H9 (cell line): ENCODE measurements around the gene TMEM132D. TPM values are rescaled to one million over a fixed set of nuclear protein-coding genes. Genes with fewer than 3 reads are reported as not detected.
A peak's percentile ranks its signal among the peaks of the same experiment; 100 is the strongest.

Source experiments
- DNase-seq: peaks from one replicate; pipeline ENCODE4 v3.0.0-alpha.2; 2017
- H2AFZ ChIP-seq: one replicate; pipeline ENCODE4 v1.6.1; 2013; ENCODE audit warnings: mild to moderate bottlenecking, low read length, control low read depth, moderate library complexity
- H2AK5ac ChIP-seq: 2 replicates; pipeline ENCODE4 v1.6.1; 2013; ENCODE audit warnings: low read length, control low read depth, mixed read lengths; ENCODE audit not compliant: insufficient read length
- H2BK120ac ChIP-seq: one replicate; pipeline ENCODE4 v1.6.1; 2013; ENCODE audit warnings: low read depth, mild to moderate bottlenecking, low read length, control low read depth, inconsistent platforms; ENCODE audit not compliant: poor library complexity, severe bottlenecking
- H2BK12ac ChIP-seq: 2 replicates; pipeline ENCODE4 v1.6.1; 2013; ENCODE audit warnings: low read length, control low read depth, mixed read lengths, low read depth; ENCODE audit not compliant: insufficient read length
- H2BK15ac ChIP-seq: 2 replicates; pipeline ENCODE4 v1.6.1; 2013; ENCODE audit warnings: low read depth, low read length, control low read depth
- H2BK20ac ChIP-seq: one replicate; pipeline ENCODE4 v1.6.1; 2013; ENCODE audit warnings: low read depth, mild to moderate bottlenecking, low read length, control low read depth, inconsistent platforms; ENCODE audit not compliant: poor library complexity, severe bottlenecking
- H2BK5ac ChIP-seq: 2 replicates; pipeline ENCODE4 v1.6.1; 2013; ENCODE audit warnings: low read length, control low read depth, mixed read lengths; ENCODE audit not compliant: insufficient read length
- H3K14ac ChIP-seq: 2 replicates; pipeline ENCODE4 v1.6.1; 2013; ENCODE audit warnings: low read length, control low read depth; ENCODE audit not compliant: insufficient read depth
- H3K18ac ChIP-seq: 2 replicates; pipeline ENCODE4 v1.6.1; 2013; ENCODE audit warnings: low read depth, mild to moderate bottlenecking, mixed read lengths, low read length, control low read depth; ENCODE audit not compliant: insufficient read length
- H3K23ac ChIP-seq: 2 replicates; pipeline ENCODE4 v1.6.1; 2013; ENCODE audit warnings: low read length, control low read depth, mixed read lengths, low read depth; ENCODE audit not compliant: insufficient read length
- H3K23me2 ChIP-seq: 2 replicates; pipeline ENCODE4 v1.6.1; 2013; ENCODE audit warnings: low read depth, mild to moderate bottlenecking, mixed read lengths, low read length, control low read depth; ENCODE audit not compliant: insufficient read length, poor library complexity, severe bottlenecking
- H3K27ac ChIP-seq: 2 replicates; pipeline ENCODE4 v1.5.1; 2013; ENCODE audit warnings: low read length, control low read depth, mixed read lengths, low read depth; ENCODE audit not compliant: insufficient read length
- H3K27me3 ChIP-seq: 2 replicates; pipeline ENCODE4 v1.6.1; 2013; ENCODE audit warnings: low read length, control low read depth, inconsistent platforms; ENCODE audit not compliant: insufficient read depth
- H3K4ac ChIP-seq: 2 replicates; pipeline ENCODE4 v1.6.1; 2013; ENCODE audit warnings: low read depth, mild to moderate bottlenecking, control low read depth, inconsistent platforms, low read length, moderate library complexity
- H3K4me1 ChIP-seq: 2 replicates; pipeline ENCODE4 v1.6.1; 2013; ENCODE audit warnings: low read length, control low read depth, inconsistent platforms; ENCODE audit not compliant: insufficient read depth
- H3K4me2 ChIP-seq: 2 replicates; pipeline ENCODE4 v1.6.1; 2013; ENCODE audit warnings: low read length, control low read depth, mixed read lengths; ENCODE audit not compliant: insufficient read length, insufficient read depth
- H3K56ac ChIP-seq: 2 replicates; pipeline ENCODE4 v1.6.1; 2013; ENCODE audit warnings: low read depth, mild to moderate bottlenecking, mixed read lengths, low read length, control low read depth; ENCODE audit not compliant: insufficient read length
- H3K79me1 ChIP-seq: 2 replicates; pipeline ENCODE4 v1.6.1; 2013; ENCODE audit warnings: low read depth, mild to moderate bottlenecking, moderate library complexity, low read length, control low read depth, inconsistent platforms; ENCODE audit not compliant: insufficient read depth, poor library complexity, severe bottlenecking
- H3K79me2 ChIP-seq: 2 replicates; pipeline ENCODE4 v1.6.1; 2013; ENCODE audit warnings: low read length, control low read depth, inconsistent platforms; ENCODE audit not compliant: insufficient read depth
- H3K9ac ChIP-seq: 2 replicates; pipeline ENCODE4 v1.6.1; 2013; ENCODE audit warnings: low read length, control low read depth, mixed read lengths; ENCODE audit not compliant: insufficient read length; ENCODE audit errors: extremely low read depth
- H3K9me3 ChIP-seq: one replicate; pipeline ENCODE4 v1.6.1; 2013; ENCODE audit warnings: low read depth, low read length, inconsistent platforms; ENCODE audit not compliant: control insufficient read depth
- H3T11ph ChIP-seq: one replicate; pipeline ENCODE4 v1.6.1; 2013; ENCODE audit warnings: mild to moderate bottlenecking, low read length, control low read depth, inconsistent platforms
- H4K20me1 ChIP-seq: one replicate; pipeline ENCODE4 v1.6.1; 2013; ENCODE audit not compliant: control insufficient read depth, insufficient read length, insufficient read depth
- H4K5ac ChIP-seq: 2 replicates; pipeline ENCODE4 v1.6.1; 2013; ENCODE audit warnings: low read depth, mild to moderate bottlenecking, mixed read lengths, low read length, control low read depth; ENCODE audit not compliant: insufficient read length
- H4K8ac ChIP-seq: replicated peaks from 2 replicates; pipeline ENCODE4 v1.6.1; 2013; ENCODE audit warnings: low read length, control low read depth, mixed read lengths, low read depth; ENCODE audit not compliant: insufficient read length
- H4K91ac ChIP-seq: 2 replicates; pipeline ENCODE4 v1.6.1; 2013; ENCODE audit warnings: low read depth, mild to moderate bottlenecking, moderate library complexity, mixed read lengths, low read length, control low read depth; ENCODE audit not compliant: insufficient read length
- H3K27ac Mint-ChIP-seq, 3 experiments: 2 replicates in 2 of 3; 3 replicates in 1 of 3; pipeline ENCODE4 v1.8.0; 2020 to 2021; ENCODE audit warnings: mixed read lengths in 3 of 3, mild to moderate bottlenecking in 1 of 3, moderate library complexity in 1 of 3
- H3K27me3 Mint-ChIP-seq: 2 replicates; pipeline ENCODE4 v1.8.0; 2021; ENCODE audit warnings: low read depth, mild to moderate bottlenecking, moderate library complexity, mixed read lengths
- H3K36me3 Mint-ChIP-seq, 3 experiments: 2 replicates in 2 of 3; 3 replicates in 1 of 3; pipeline ENCODE4 v1.8.0; 2020 to 2021; ENCODE audit warnings: low read depth in 3 of 3, mixed read lengths in 3 of 3; ENCODE audit not compliant: insufficient read depth in 1 of 3
- H3K4me1 Mint-ChIP-seq, 2 experiments: 2 replicates each; pipeline ENCODE4 v1.8.0; 2020; ENCODE audit warnings: mixed read lengths in 2 of 2
- H3K4me3 Mint-ChIP-seq, 2 experiments: 2 replicates in 1 of 2; 3 replicates in 1 of 2; pipeline ENCODE4 v1.8.0; 2020 to 2021; ENCODE audit warnings: mild to moderate bottlenecking in 2 of 2, mixed read lengths in 2 of 2, moderate library complexity in 1 of 2
- H3K9me3 Mint-ChIP-seq, 2 experiments: 2 replicates in 1 of 2; 3 replicates in 1 of 2; pipeline ENCODE4 v1.8.0; 2020; ENCODE audit warnings: mild to moderate bottlenecking in 2 of 2, mixed read lengths in 2 of 2, moderate library complexity in 1 of 2
- CTCF ChIP-seq: fragments of 200-600 bp; sonication (generic); conservative IDR thresholded peaks from 3 replicates; pipeline ENCODE4 v1.8.0; 2021; ENCODE audit warnings: antibody characterized with exemption, mild to moderate bottlenecking
- WGBS: extraction: QIAGEN DNeasy Blood & Tissue Kit; methylation state at CpG from one replicate; pipeline ENCODE4 v1.1.7; 2013; ENCODE audit warnings: missing lambda C conversion rate, low lambda C conversion rate, mixed read lengths; ENCODE audit not compliant: insufficient read length; ENCODE audit errors: extremely low coverage; 5-methylcytosine and 5-hydroxymethylcytosine counted together
- total RNA-seq: library from RNA; stranded (reverse); gene quantifications from 2 replicates; pipeline ENCODE4 v1.2.1, GENCODE V29; 2021

The TMEM132D gene
- total RNA-seq, 1 experiment from 2014 or later = 6.1 TPM

GRCh38 chr12:129607756-129608155 is 296.1 kb downstream of the TMEM132D start:
- Histone ChIP-seq H3K79me2 (no peaks in the 10 kb centered on the region), H3K4ac (no peak overlapping the region), H4K5ac (no peak overlapping the region), H3K18ac (no peak overlapping the region), H3K23ac (no peak overlapping the region), H3K79me1 (no peaks in the 10 kb centered on the region), H2BK5ac (no peak overlapping the region), H4K8ac (no peak overlapping the region), H2BK20ac (no peak overlapping the region), H2AK5ac (no peak overlapping the region), H3K9me3 (no peaks in the 10 kb centered on the region), H2BK15ac (no peak overlapping the region), H2BK120ac (no peak overlapping the region), H3K14ac (no peak overlapping the region), H2AFZ (no peak overlapping the region), H4K91ac (no peak overlapping the region), H4K20me1 (no peaks in the 10 kb centered on the region), H3K9ac (no peak overlapping the region), H2BK12ac (no peak overlapping the region), H3K4me1 (peaks cover 15% of the 10 kb centered on the region), H3K27me3 (no peaks in the 10 kb centered on the region), H3T11ph (no peak overlapping the region), H3K27ac (no peak overlapping the region), H3K56ac (no peak overlapping the region), H3K23me2 (no peaks in the 10 kb centered on the region), H3K4me2 (no peak overlapping the region)
- WGBS = no CpG with 5 or more reads among the region's 5 CpGs
- no peak for DNase-seq
- no peak for TF ChIP-seq CTCF
- H3K36me3 Mint-ChIP-seq = peaks cover 0 to 4% (median 0%) of the 10 kb centered on the region in 3 experiments; a peak in 2 of 7 replicates
- H3K4me1 Mint-ChIP-seq = peaks cover 50 to 57% of the 10 kb centered on the region in 2 experiments
- H3K9me3 Mint-ChIP-seq = peaks cover 0 to 3% of the 10 kb centered on the region in 2 experiments; a peak in 2 of 5 replicates
- H3K27ac Mint-ChIP-seq = peak overlapping the region; percentile 78 to 96 (median 94)
- no peak overlapping the region for H3K4me3 Mint-ChIP-seq
- no peaks in the 10 kb centered on the region for H3K27me3 Mint-ChIP-seq
